Activated CD8-positive, alpha-beta memory T cell treated with anti-CD3 and anti-CD28 coated beads for 48 hours (primary cell): ENCODE measurements around the gene FBXO7.

Experiments used
- DNase-seq, 3 experiments: peaks; one replicate each; pipeline ENCODE4 v3.0.0-alpha.2; 2020; ENCODE audit warnings: low read depth in 2 of 3, low spot score in 2 of 3

FBXO7 gene

GRCh38 chr22:32531228-32531627 lies 56.6 kb downstream of the FBXO7 start:
- no peak for DNase-seq

- no peak for DNase-seq
Observed at GRCh38 chr22:32531931-32532819, 57.6 kb downstream of the FBXO7 start.

GRCh38 chr22:32532820-32533128 lies 58.2 kb downstream of the FBXO7 start:
- DNase-seq, result no peak

GRCh38 chr22:32533265-32534111 lies 58.9 kb downstream of the FBXO7 start:
- DNase-seq, result no peak

GRCh38 chr22:32534252-32535235 lies 59.9 kb downstream of the FBXO7 start:
- DNase-seq, result no peak

GRCh38 chr22:32535531-32536190 lies 61.0 kb downstream of the FBXO7 start:
- no peak for DNase-seq

- DNase-seq, result no peak
Observed at GRCh38 chr22:32536352-32536751, 61.7 kb downstream of the FBXO7 start.

- no peak for DNase-seq
Observed at GRCh38 chr22:32538521-32538920, 63.9 kb downstream of the FBXO7 start.

GRCh38 chr22:32539631-32540421 lies 65.2 kb downstream of the FBXO7 start:
- DNase-seq, result no peak

GRCh38 chr22:32541481-32541880 lies 66.9 kb downstream of the FBXO7 start:
- DNase-seq, result no peak

- no peak for DNase-seq
Observed at GRCh38 chr22:32542066-32542676, 67.6 kb downstream of the FBXO7 start.

- DNase-seq, result no peak
Observed at GRCh38 chr22:32542677-32543357, 68.2 kb downstream of the FBXO7 start.

GRCh38 chr22:32544953-32545558 lies 70.4 kb downstream of the FBXO7 start:
- no peak for DNase-seq

GRCh38 chr22:32545801-32546200 lies 71.2 kb downstream of the FBXO7 start:
- DNase-seq, result no peak

GRCh38 chr22:32546496-32546895 lies 71.9 kb downstream of the FBXO7 start:
- no peak for DNase-seq

- no peak for DNase-seq
Observed at GRCh38 chr22:32546935-32547334, 72.3 kb downstream of the FBXO7 start.

- no peak for DNase-seq
Observed at GRCh38 chr22:32548039-32548438, 73.4 kb downstream of the FBXO7 start.
